SK-N-MC (cell line): ENCODE results near the gene PVALEF.

Experiments used
- EZH2 ChIP-seq: fragments of 200-600 bp; sonication (generic); IDR thresholded peaks from one replicate; pipeline ENCODE4 v1.6.1; 2017; ENCODE audit warnings: antibody characterized with exemption
- POLR2AphosphoS5 ChIP-seq: IDR thresholded peaks from 2 replicates; pipeline ENCODE4 v1.6.1; 2012; ENCODE audit warnings: mild to moderate bottlenecking, low read depth, low read length, borderline replicate concordance

- no peak for TF ChIP-seq EZH2
- TF ChIP-seq POLR2AphosphoS5: no peak
Observed at GRCh38 chr17:81143200-81143527, 22.1 kb upstream of the PVALEF start.
